Measurements from ENCODE around the gene SLC66A1.

SLC66A1 gene

DNA sequence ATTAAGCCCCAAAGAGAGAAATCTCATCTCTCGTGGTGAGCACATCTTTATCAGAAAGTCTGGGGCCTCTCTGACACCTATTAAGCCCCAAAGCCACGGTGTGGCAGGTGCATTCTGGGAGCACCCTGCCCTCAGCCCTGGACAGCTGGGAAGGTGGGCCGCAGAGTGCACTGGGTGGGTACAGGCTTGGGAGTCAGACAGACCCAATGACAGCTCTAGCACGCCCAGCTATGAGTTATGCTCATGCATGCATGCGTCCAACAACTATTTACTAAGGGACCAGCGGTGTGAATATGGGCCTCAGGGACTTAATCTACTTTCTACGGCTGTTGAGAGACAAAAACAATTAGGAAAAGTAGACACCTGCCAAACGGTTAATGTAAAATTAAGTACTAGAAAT lies 46.6 kb downstream of the SLC66A1 start:
- no peak overlapping the region for H3K27ac ChIP-seq
- no peak for DNase-seq (ENCODE audit: low read depth, low spot score)

DNA sequence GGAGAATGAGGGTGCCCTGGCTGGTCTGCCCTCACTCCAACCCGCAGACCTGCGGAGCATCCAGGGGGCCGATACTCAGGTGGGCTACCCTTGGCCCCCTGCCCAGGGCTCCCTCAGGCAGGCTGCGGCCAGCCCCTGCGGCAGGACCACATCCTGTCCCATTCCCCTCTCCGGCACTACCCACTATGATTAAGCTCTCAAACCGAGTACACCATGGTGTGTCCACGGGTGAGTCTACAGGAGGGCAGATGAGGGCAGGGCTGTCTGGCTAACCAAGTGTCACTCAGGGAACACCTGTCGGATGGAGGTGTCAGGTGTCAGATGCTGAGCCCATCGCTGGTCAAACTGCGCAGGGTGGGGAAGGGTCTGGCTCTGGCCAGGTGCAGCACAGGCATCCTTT lies 47.2 kb downstream of the SLC66A1 start:
- no peak for DNase-seq (ENCODE audit: low read depth, low spot score)
- H3K27ac ChIP-seq, result no peak overlapping the region

- peak overlapping the region; percentile 82 for H3K27ac ChIP-seq
- no peak for DNase-seq (ENCODE audit: low read depth, low spot score)
Observed at GRCh38 chr1:19360016-19360415, 47.9 kb downstream of the SLC66A1 start.

DNA sequence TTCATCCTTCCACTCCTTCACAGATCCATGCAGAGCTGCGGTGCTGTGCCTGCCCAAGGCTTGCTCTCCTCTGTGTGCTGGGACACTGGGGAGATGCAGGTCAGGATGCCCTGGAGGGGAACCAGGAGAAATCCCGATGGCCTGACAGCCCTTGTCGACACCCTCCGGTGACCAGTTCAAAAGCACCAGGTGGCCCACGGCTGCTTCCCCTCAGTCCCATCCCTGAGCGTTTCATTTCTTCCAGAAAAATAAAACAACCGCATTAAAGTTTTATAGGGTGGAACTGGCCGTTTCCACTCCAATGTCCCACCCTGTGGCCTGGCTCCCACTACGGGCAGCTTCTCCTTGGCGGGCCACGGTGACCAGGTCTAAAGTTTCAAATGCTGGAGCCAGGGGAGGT lies 48.3 kb downstream of the SLC66A1 start:
- no peak for DNase-seq (ENCODE audit: low read depth, low spot score)
- H3K27ac ChIP-seq, result peak overlapping the region; percentile 82

DNA sequence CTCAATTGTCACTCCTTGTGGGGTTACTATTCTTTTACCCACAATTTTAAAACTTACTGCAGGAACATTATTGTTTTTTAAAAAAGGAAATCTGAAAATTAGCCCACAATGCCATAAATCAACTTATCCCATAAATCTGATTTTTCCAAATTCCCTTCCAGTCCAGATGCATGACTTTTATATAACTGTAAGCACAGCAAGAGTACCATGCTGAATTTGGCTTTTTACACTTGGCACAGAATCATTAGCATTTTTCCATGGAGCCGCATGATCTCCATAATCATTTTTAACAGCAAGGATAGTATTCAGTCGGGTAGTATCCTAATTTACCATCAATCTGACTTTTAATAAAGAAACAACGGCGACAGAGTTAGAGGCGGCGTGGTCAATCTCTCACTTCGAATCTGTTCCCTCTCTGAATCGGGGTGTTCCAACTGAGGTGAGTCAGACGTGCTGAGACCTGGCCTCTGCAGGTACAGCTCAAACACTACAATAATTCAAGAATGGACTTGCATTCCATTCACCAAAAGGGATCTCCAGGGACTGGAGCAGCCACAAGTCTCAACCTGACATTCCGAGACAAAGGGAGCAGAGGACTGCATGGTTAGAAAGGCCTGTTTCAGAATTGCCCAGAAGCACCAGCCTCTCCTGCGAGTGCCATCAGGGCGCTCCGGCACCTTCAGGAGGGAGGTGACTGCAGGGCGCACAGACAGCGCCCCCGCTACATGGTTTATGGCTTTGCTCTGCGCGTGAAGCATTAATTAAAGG lies 48.9 kb downstream of the SLC66A1 start:
- H3K27ac ChIP-seq, result peak overlapping the region; percentile 82
- DNase-seq (ENCODE audit: low read depth, low spot score), result peak; percentile 89

GRCh38 chr1:19361611-19362147 lies 49.6 kb downstream of the SLC66A1 start:
- peak overlapping the region; percentile 82 for H3K27ac ChIP-seq
- peak; percentile 54 for DNase-seq (ENCODE audit: low read depth, low spot score)

DNA sequence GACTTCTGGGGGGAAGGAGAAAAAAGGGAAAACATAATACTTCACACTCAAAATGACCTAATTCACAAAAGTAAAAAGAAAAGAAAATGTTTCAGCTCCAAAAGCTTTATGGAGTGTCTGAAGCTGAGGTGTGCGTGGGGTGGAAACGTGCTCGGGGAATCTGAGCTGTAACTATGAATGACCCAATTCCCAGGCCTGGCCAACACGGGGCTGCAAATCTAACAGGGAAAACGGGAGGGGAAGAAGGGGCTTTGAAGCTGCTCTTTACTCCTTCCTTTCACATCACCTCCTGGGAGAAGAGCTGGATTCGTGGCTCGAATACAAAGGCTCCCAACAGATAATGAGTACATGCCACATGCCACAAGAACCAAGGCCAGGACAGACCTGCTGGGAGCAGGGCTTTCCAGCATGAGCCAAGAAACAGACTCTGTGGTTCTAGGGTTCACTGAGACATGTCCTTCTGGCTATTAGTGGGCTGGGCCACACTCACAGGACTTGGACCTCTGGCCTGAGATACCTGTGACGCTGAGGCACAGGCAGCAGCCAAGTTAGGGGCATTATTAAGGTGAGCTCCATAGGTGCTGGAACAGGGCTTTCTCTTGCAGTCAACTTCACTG lies 51.5 kb downstream of the SLC66A1 start:
- no peak for DNase-seq (ENCODE audit: low read depth, low spot score)

GRCh38 chr1:19365721-19366120 lies 53.6 kb downstream of the SLC66A1 start:
- peak overlapping the region; percentile 82 for H3K27ac ChIP-seq
- no peak for DNase-seq (ENCODE audit: low read depth, low spot score)

More for the DNA sequence above, 51.5 kb downstream of the SLC66A1 start:
- H3K27ac ChIP-seq, result peak overlapping the region; percentile 82

DNA sequence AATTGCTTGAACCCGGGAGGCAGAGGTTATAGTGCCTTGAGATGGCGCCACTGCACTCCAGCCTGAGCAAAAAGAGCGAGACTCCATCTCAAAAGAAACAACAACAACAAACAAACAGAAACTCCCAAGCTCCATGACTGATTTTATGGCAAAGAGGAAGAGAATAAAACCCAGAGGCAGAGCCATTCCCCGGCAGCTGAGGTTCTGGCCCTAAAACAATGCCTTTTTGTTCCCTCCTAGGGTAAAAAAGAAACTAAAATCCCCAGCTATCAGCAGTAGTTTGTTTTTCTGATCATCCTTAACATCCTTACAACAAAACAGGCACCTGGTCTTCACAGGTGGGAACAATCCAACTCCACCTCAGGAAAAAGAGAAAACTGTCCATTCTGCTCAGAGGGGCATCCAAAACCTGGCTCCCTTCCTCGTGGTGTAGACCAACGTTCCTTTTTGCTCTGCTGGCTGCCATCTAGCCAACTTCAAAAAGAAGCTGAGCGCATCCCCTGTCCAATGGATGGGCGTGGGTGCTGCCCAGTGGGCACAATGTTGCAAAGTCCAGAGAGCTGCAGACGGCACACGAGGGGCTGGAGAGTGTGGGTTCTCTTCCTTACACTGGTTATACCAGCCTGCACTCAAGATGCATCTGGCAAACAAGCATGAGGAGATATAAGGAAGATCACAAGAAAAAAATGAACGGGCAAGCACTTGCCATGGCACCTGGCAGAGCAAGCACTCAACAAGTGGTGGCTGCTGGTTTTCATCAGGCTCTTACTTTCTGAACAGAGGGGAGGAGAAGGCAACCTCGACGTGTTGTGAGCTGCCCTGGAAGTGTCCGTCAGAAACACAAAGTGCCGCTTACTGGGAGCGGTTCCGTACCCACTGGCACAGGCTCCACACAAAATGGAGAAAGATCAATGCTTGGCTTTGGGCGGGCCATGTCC lies 54.7 kb downstream of the SLC66A1 start:
- no peak for DNase-seq (ENCODE audit: low read depth, low spot score)
- H3K27ac ChIP-seq, result peak overlapping the region; percentile 76

GRCh38 chr1:19367584-19368041 lies 55.5 kb downstream of the SLC66A1 start:
- peak overlapping the region; percentile 76 for H3K27ac ChIP-seq
- peak; percentile 27 for DNase-seq (ENCODE audit: low read depth, low spot score)

DNA sequence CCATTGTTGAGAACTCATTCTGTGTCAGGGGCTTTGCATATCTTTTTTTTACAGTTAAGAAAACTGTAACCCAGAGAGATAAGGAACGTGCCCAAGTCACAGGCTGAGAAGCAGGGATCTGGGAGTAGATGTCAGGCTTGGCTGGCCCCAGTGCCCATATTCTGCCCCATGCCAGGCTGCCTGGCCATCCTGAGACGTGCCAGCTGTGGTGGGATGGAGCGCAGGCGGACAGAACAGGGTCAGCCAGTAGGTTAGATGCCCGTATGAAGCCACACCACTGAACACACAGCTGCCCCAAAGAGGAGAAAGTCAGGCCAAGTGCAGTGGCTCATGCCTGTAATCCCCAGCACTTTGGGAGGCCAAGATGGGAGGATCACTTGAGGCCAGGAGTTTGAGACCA lies 55.9 kb downstream of the SLC66A1 start:
- H3K27ac ChIP-seq, result peak overlapping the region; percentile 76
- DNase-seq (ENCODE audit: low read depth, low spot score), result no peak

GRCh38 chr1:19368964-19369363 lies 56.8 kb downstream of the SLC66A1 start:
- H3K27ac ChIP-seq, result no peak overlapping the region
- no peak for DNase-seq (ENCODE audit: low read depth, low spot score)

GRCh38 chr1:19369396-19370090 lies 57.4 kb downstream of the SLC66A1 start:
- no peak for DNase-seq (ENCODE audit: low read depth, low spot score)
- no peak overlapping the region for H3K27ac ChIP-seq

- DNase-seq (ENCODE audit: low read depth, low spot score), result no peak
- no peak overlapping the region for H3K27ac ChIP-seq
Observed at GRCh38 chr1:19370453-19371170, 58.5 kb downstream of the SLC66A1 start.

GRCh38 chr1:19371226-19372135 lies 59.4 kb downstream of the SLC66A1 start:
- DNase-seq (ENCODE audit: low read depth, low spot score), result no peak
- H3K27ac ChIP-seq, result no peak overlapping the region

DNA sequence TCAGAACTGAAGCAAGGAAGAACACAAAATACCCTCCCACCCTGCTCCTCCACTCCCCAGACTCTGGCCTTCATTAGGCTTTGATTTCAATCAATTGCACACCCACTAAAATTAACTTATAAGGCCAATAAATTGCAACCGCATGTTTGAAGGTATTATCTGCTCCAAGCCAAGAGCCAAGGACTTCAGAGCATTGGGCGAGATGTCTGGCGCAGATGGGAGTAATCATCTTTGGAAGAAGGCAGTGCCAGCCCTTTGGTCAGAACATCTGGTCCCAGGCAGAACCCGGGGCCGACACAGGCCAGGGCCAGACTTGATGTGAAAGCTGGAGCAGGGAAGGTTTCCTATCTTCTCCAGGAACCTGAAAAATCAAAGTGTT lies 60.0 kb downstream of the SLC66A1 start:
- DNase-seq (ENCODE audit: low read depth, low spot score), result no peak
- H3K27ac ChIP-seq, result no peak overlapping the region

GRCh38 chr1:19372602-19373001 lies 60.5 kb downstream of the SLC66A1 start:
- DNase-seq (ENCODE audit: low read depth, low spot score), result no peak
- no peak overlapping the region for H3K27ac ChIP-seq
